ENCODE measurements around the gene ZNF687. TPM values are rescaled to one million over a fixed set of nuclear protein-coding genes. Genes with fewer than 3 reads are reported as not detected.

The ZNF687 gene
- total and polyA plus RNA-seq, 9 donors = 8.5 to 14.8 (median 13.6) TPM

GRCh38 chr1:151281225-151281968 is 702 bp upstream of the ZNF687 start:
- 0% methylated on average over 30 of the region's 48 CpGs for WGBS (ENCODE audit: insufficient coverage)
- H3K9me3 ChIP-seq (replicated peaks; ENCODE audit: control insufficient read depth, low read depth, low read length) = no peaks in the 10 kb centered on the region
- peak overlapping the region; percentile 100 for H3K27ac ChIP-seq (ENCODE audit: low read length)
- H3K27me3 ChIP-seq (ENCODE audit: control insufficient read depth, insufficient read depth, low read length) = no peaks in the 10 kb centered on the region
- peak; percentile 99 for DNase-seq
- peak overlapping the region; percentile 90 for H3K4me3 ChIP-seq (ENCODE audit: low read length)
- peaks cover 13% of the 10 kb centered on the region for H3K36me3 ChIP-seq (ENCODE audit: control insufficient read depth, insufficient read depth, low read length)
- peaks cover 23% of the 10 kb centered on the region for H3K4me1 ChIP-seq (ENCODE audit: control insufficient read depth, insufficient read depth, low read length)

GRCh38 chr1:151282883-151283725 is 1.0 kb downstream of the ZNF687 start:
- no peaks in the 10 kb centered on the region for H3K27me3 ChIP-seq (ENCODE audit: control insufficient read depth, insufficient read depth, low read length)
- 5% methylated on average over 39 of the region's 44 CpGs for WGBS (ENCODE audit: insufficient coverage)
- DNase-seq = peak; percentile 63
- peaks cover 30% of the 10 kb centered on the region for H3K36me3 ChIP-seq (ENCODE audit: control insufficient read depth, insufficient read depth, low read length)
- peaks cover 23% of the 10 kb centered on the region for H3K4me1 ChIP-seq (ENCODE audit: control insufficient read depth, insufficient read depth, low read length)
- peak overlapping the region; percentile 100 for H3K27ac ChIP-seq (ENCODE audit: low read length)
- peak overlapping the region; percentile 90 for H3K4me3 ChIP-seq (ENCODE audit: low read length)
- H3K9me3 ChIP-seq (replicated peaks; ENCODE audit: control insufficient read depth, low read depth, low read length) = no peaks in the 10 kb centered on the region

- Histone ChIP-seq H3K4me1 (ENCODE audit: control insufficient read depth, insufficient read depth, low read length) (peaks cover 23% of the 10 kb centered on the region), H3K27ac (ENCODE audit: low read length) (no peak overlapping the region), H3K36me3 (ENCODE audit: control insufficient read depth, insufficient read depth, low read length) (peaks cover 40% of the 10 kb centered on the region), H3K27me3 (ENCODE audit: control insufficient read depth, insufficient read depth, low read length) (no peaks in the 10 kb centered on the region), H3K9me3 (replicated peaks; ENCODE audit: control insufficient read depth, low read depth, low read length) (no peaks in the 10 kb centered on the region), H3K4me3 (ENCODE audit: low read length) (no peak overlapping the region)
- no peak for DNase-seq
- WGBS (ENCODE audit: insufficient coverage) = no CpG with 5 or more reads among the region's 2 CpGs
Observed at GRCh38 chr1:151284013-151284577, 2.0 kb downstream of the ZNF687 start.

GRCh38 chr1:151286619-151287340 is 4.7 kb downstream of the ZNF687 start:
- WGBS (ENCODE audit: insufficient coverage) = 81% methylated on average over 6 of the region's 10 CpGs
- Histone ChIP-seq H3K9me3 (replicated peaks; ENCODE audit: control insufficient read depth, low read depth, low read length) (no peaks in the 10 kb centered on the region), H3K27me3 (ENCODE audit: control insufficient read depth, insufficient read depth, low read length) (no peaks in the 10 kb centered on the region), H3K4me3 (ENCODE audit: low read length) (no peak overlapping the region), H3K36me3 (ENCODE audit: control insufficient read depth, insufficient read depth, low read length) (peaks cover 64% of the 10 kb centered on the region), H3K4me1 (ENCODE audit: control insufficient read depth, insufficient read depth, low read length) (peaks cover 18% of the 10 kb centered on the region), H3K27ac (ENCODE audit: low read length) (no peak overlapping the region)
- DNase-seq = no peak

DNA sequence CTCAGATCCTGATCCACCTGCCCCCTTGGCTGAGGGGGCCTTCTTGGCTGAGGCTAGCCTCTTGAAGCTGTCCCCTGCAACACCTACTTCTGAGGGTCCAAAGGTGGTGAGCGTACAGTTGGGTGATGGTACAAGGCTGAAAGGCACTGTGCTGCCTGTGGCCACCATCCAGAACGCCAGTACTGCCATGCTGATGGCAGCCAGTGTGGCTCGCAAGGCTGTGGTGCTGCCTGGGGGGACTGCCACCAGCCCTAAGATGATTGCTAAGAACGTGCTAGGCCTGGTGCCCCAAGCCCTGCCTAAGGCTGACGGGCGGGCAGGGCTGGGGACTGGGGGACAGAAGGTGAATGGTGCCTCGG is 5.2 kb downstream of the ZNF687 start:
- WGBS (ENCODE audit: insufficient coverage) = 94% methylated on average over 4 of the region's 7 CpGs
- Histone ChIP-seq H3K27me3 (ENCODE audit: control insufficient read depth, insufficient read depth, low read length) (no peaks in the 10 kb centered on the region), H3K27ac (ENCODE audit: low read length) (no peak overlapping the region), H3K9me3 (replicated peaks; ENCODE audit: control insufficient read depth, low read depth, low read length) (no peaks in the 10 kb centered on the region), H3K4me1 (ENCODE audit: control insufficient read depth, insufficient read depth, low read length) (peaks cover 21% of the 10 kb centered on the region), H3K36me3 (ENCODE audit: control insufficient read depth, insufficient read depth, low read length) (peaks cover 69% of the 10 kb centered on the region), H3K4me3 (ENCODE audit: low read length) (no peak overlapping the region)
- no peak for DNase-seq

- no peak for DNase-seq
- H3K4me3 ChIP-seq (ENCODE audit: low read length) = no peak overlapping the region
- H3K36me3 ChIP-seq (ENCODE audit: control insufficient read depth, insufficient read depth, low read length) = peaks cover 75% of the 10 kb centered on the region
- no peaks in the 10 kb centered on the region for H3K27me3 ChIP-seq (ENCODE audit: control insufficient read depth, insufficient read depth, low read length)
- peaks cover 24% of the 10 kb centered on the region for H3K4me1 ChIP-seq (ENCODE audit: control insufficient read depth, insufficient read depth, low read length)
- no peak overlapping the region for H3K27ac ChIP-seq (ENCODE audit: low read length)
- no peaks in the 10 kb centered on the region for H3K9me3 ChIP-seq (replicated peaks; ENCODE audit: control insufficient read depth, low read depth, low read length)
- WGBS (ENCODE audit: insufficient coverage) = 92% methylated on average over 21 of the region's 22 CpGs
Observed at GRCh38 chr1:151287767-151288500, 5.8 kb downstream of the ZNF687 start.

- no peak overlapping the region for H3K4me3 ChIP-seq (ENCODE audit: low read length)
- WGBS (ENCODE audit: insufficient coverage) = 79% methylated on average over 13 of the region's 14 CpGs
- peaks cover 23% of the 10 kb centered on the region for H3K4me1 ChIP-seq (ENCODE audit: control insufficient read depth, insufficient read depth, low read length)
- no peak overlapping the region for H3K27ac ChIP-seq (ENCODE audit: low read length)
- H3K27me3 ChIP-seq (ENCODE audit: control insufficient read depth, insufficient read depth, low read length) = no peaks in the 10 kb centered on the region
- H3K36me3 ChIP-seq (ENCODE audit: control insufficient read depth, insufficient read depth, low read length) = peaks cover 81% of the 10 kb centered on the region
- DNase-seq = no peak
- H3K9me3 ChIP-seq (replicated peaks; ENCODE audit: control insufficient read depth, low read depth, low read length) = no peaks in the 10 kb centered on the region
Observed at GRCh38 chr1:151288502-151288901, 6.4 kb downstream of the ZNF687 start.

DNA sequence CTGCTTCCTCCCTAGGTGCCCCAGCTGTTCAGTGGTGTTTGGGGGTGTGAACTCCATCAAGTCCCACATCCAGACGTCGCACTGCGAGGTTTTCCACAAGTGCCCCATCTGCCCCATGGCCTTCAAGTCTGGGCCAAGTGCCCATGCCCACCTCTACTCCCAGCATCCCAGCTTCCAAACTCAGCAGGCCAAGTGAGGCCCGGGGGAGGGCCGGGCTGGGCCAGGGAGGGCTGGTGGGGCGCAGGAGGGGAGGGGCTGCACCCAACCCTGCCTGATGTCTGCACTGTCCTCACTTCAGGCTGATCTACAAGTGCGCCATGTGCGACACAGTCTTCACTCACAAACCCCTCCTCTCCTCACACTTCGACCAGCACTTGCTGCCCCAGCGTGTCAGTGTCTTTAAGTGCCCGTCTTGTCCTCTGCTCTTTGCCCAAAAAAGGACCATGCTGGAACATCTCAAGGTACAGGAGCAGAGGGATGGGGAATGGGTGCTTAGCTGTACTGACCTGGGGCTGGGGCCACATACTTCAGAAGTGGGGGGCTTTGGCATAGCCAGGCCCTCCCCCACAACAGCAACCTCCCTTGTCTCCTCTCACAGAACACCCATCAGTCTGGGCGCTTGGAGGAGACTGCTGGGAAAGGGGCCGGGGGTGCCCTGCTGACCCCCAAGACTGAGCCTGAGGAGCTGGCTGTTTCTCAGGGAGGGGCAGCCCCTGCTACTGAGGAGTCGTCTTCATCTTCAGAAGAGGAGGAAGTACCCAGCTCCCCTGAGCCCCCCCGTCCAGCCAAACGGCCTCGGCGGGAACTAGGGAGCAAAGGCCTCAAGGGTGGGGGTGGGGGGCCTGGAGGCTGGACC is 7.2 kb downstream of the ZNF687 start:
- 80% methylated on average over 5 of the region's 18 CpGs for WGBS (ENCODE audit: insufficient coverage)
- H3K27ac ChIP-seq (ENCODE audit: low read length) = no peak overlapping the region

More for the DNA sequence above, 7.2 kb downstream of the ZNF687 start:
- no peak for DNase-seq
- Histone ChIP-seq H3K27me3 (ENCODE audit: control insufficient read depth, insufficient read depth, low read length) (no peaks in the 10 kb centered on the region), H3K4me3 (ENCODE audit: low read length) (no peak overlapping the region), H3K36me3 (ENCODE audit: control insufficient read depth, insufficient read depth, low read length) (peaks cover 89% of the 10 kb centered on the region), H3K4me1 (ENCODE audit: control insufficient read depth, insufficient read depth, low read length) (peaks cover 15% of the 10 kb centered on the region), H3K9me3 (replicated peaks; ENCODE audit: control insufficient read depth, low read depth, low read length) (no peaks in the 10 kb centered on the region)
